ENCODE results near the gene JAG2.

Gene JAG2

GRCh38 chr14:105167303-105168092 lies 1.1 kb downstream of the JAG2 start:
- no peak overlapping the region for H3K27ac Mint-ChIP-seq
- H3K36me3 Mint-ChIP-seq, result no peaks in the 10 kb centered on the region
- H3K4me1 Mint-ChIP-seq, result peaks cover 14% of the 10 kb centered on the region
- DNase-seq (ENCODE audit: low spot score in 2 of 2), result no peak
- ATAC-seq, result no peak
- no peaks in the 10 kb centered on the region for H3K9me3 Mint-ChIP-seq
- H3K4me3 Mint-ChIP-seq, result peak overlapping the region; percentile 46

- ATAC-seq (no peak), DNase-seq (ENCODE audit: low spot score in 2 of 2) (no peak)
- H3K4me1 Mint-ChIP-seq, result peaks cover 11% of the 10 kb centered on the region
- H3K4me3 Mint-ChIP-seq, result peak overlapping the region; percentile 17
- H3K36me3 Mint-ChIP-seq, result no peaks in the 10 kb centered on the region
- H3K9me3 Mint-ChIP-seq, result no peaks in the 10 kb centered on the region
- no peak overlapping the region for H3K27ac Mint-ChIP-seq
These were observed 1.8 kb downstream of the JAG2 start for GRCh38 chr14:105166571-105167302.

GRCh38 chr14:105165761-105166485 lies 2.7 kb downstream of the JAG2 start:
- no peak overlapping the region for H3K27ac Mint-ChIP-seq
- no peaks in the 10 kb centered on the region for H3K36me3 Mint-ChIP-seq
- H3K9me3 Mint-ChIP-seq, result no peaks in the 10 kb centered on the region
- H3K4me3 Mint-ChIP-seq, result no peak overlapping the region
- ATAC-seq (no peak), DNase-seq (ENCODE audit: low spot score in 2 of 2) (no peak)
- peaks cover 8% of the 10 kb centered on the region for H3K4me1 Mint-ChIP-seq

- H3K27ac Mint-ChIP-seq, result no peak overlapping the region
- H3K9me3 Mint-ChIP-seq, result no peaks in the 10 kb centered on the region
- H3K4me1 Mint-ChIP-seq, result peaks cover 8% of the 10 kb centered on the region
- DNase-seq (ENCODE audit: low spot score in 2 of 2) (no peak), ATAC-seq (no peak)
- H3K36me3 Mint-ChIP-seq, result no peaks in the 10 kb centered on the region
- H3K4me3 Mint-ChIP-seq, result no peak overlapping the region
These were observed 3.4 kb downstream of the JAG2 start for GRCh38 chr14:105165134-105165704.

GRCh38 chr14:105163040-105163742 lies 5.4 kb downstream of the JAG2 start:
- no peak for ATAC-seq
- H3K9me3 Mint-ChIP-seq, result no peaks in the 10 kb centered on the region
- H3K4me1 Mint-ChIP-seq, result no peaks in the 10 kb centered on the region
- DNase-seq (ENCODE audit: low spot score in 2 of 2), result no peak
- no peaks in the 10 kb centered on the region for H3K36me3 Mint-ChIP-seq
- no peak overlapping the region for H3K4me3 Mint-ChIP-seq
- no peak overlapping the region for H3K27ac Mint-ChIP-seq

- no peaks in the 10 kb centered on the region for H3K36me3 Mint-ChIP-seq
These were observed 6.0 kb downstream of the JAG2 start for GRCh38 chr14:105162669-105162979.

GRCh38 chr14:105161964-105162668 lies 6.5 kb downstream of the JAG2 start:
- DNase-seq (ENCODE audit: low spot score in 2 of 2) (peak; percentile 28 to 71), ATAC-seq (peak; percentile 60)
- Mint-ChIP-seq H3K4me1 (no peaks in the 10 kb centered on the region), H3K27ac (peak overlapping the region; percentile 16), H3K9me3 (no peaks in the 10 kb centered on the region), H3K36me3 (no peaks in the 10 kb centered on the region), H3K4me3 (no peak overlapping the region)

More at GRCh38 chr14:105162669-105162979, 6.0 kb downstream of the JAG2 start:
- Mint-ChIP-seq H3K4me3 (no peak overlapping the region), H3K4me1 (no peaks in the 10 kb centered on the region), H3K27ac (peak overlapping the region; percentile 16), H3K9me3 (no peaks in the 10 kb centered on the region)
- ATAC-seq (no peak), DNase-seq (ENCODE audit: low spot score in 2 of 2) (no peak)

GRCh38 chr14:105161309-105161708 lies 7.3 kb downstream of the JAG2 start:
- Mint-ChIP-seq H3K4me1 (no peaks in the 10 kb centered on the region), H3K27ac (no peak overlapping the region), H3K9me3 (no peaks in the 10 kb centered on the region), H3K4me3 (no peak overlapping the region), H3K36me3 (no peaks in the 10 kb centered on the region)
- ATAC-seq, result no peak
- no peak for DNase-seq (ENCODE audit: low spot score in 2 of 2)

GRCh38 chr14:105160776-105161175 lies 7.8 kb downstream of the JAG2 start:
- Mint-ChIP-seq H3K27ac (no peak overlapping the region), H3K4me3 (no peak overlapping the region), H3K9me3 (no peaks in the 10 kb centered on the region), H3K36me3 (no peaks in the 10 kb centered on the region), H3K4me1 (no peaks in the 10 kb centered on the region)
- ATAC-seq (no peak), DNase-seq (ENCODE audit: low spot score in 2 of 2) (no peak)

GRCh38 chr14:105159344-105159743 lies 9.2 kb downstream of the JAG2 start:
- Mint-ChIP-seq H3K27ac (no peak overlapping the region), H3K36me3 (no peaks in the 10 kb centered on the region), H3K4me1 (no peaks in the 10 kb centered on the region), H3K4me3 (no peak overlapping the region), H3K9me3 (no peaks in the 10 kb centered on the region)
- ATAC-seq, result no peak
- no peak for DNase-seq (ENCODE audit: low spot score in 2 of 2)

GRCh38 chr14:105158794-105159193 lies 9.8 kb downstream of the JAG2 start:
- Mint-ChIP-seq H3K9me3 (no peaks in the 10 kb centered on the region), H3K4me3 (no peak overlapping the region), H3K4me1 (no peaks in the 10 kb centered on the region), H3K27ac (no peak overlapping the region), H3K36me3 (no peaks in the 10 kb centered on the region)
- no peak for DNase-seq (ENCODE audit: low spot score in 2 of 2)
- ATAC-seq, result no peak

- H3K4me1 Mint-ChIP-seq, result no peaks in the 10 kb centered on the region
- H3K36me3 Mint-ChIP-seq, result no peaks in the 10 kb centered on the region
These were observed 10.7 kb downstream of the JAG2 start for GRCh38 chr14:105157872-105158271.

GRCh38 chr14:105156414-105157375 lies 11.9 kb downstream of the JAG2 start:
- H3K4me3 Mint-ChIP-seq, result no peak overlapping the region
- no peaks in the 10 kb centered on the region for H3K4me1 Mint-ChIP-seq
- H3K9me3 Mint-ChIP-seq, result no peaks in the 10 kb centered on the region
- no peak overlapping the region for H3K27ac Mint-ChIP-seq
- no peaks in the 10 kb centered on the region for H3K36me3 Mint-ChIP-seq
- ATAC-seq (no peak), DNase-seq (ENCODE audit: low spot score in 2 of 2) (no peak)

More at GRCh38 chr14:105157872-105158271, 10.7 kb downstream of the JAG2 start:
- Mint-ChIP-seq H3K9me3 (no peaks in the 10 kb centered on the region), H3K27ac (no peak overlapping the region), H3K4me3 (no peak overlapping the region)
- ATAC-seq (no peak), DNase-seq (ENCODE audit: low spot score in 2 of 2) (no peak)

All from stimulated activated effector memory CD8-positive, alpha-beta T cell treated with anti-CD3 and anti-CD28 coated beads, Interleukin-12 subunit alpha, Interleukin-12 subunit beta, amount 100 ng/mL, for 72 hours (primary cell).